HG03097 (cell line): ENCODE results near the gene SMARCD3.

Experiments used
- ATAC-seq: cut with Tn5 transposase; IDR thresholded peaks from one replicate; pipeline ENCODE4 v1.9.1; 2021; ENCODE audit not compliant: unreplicated experiment, low FRiP score

SMARCD3 gene

GRCh38 chr7:151193203-151193978, 55.1 kb downstream of the SMARCD3 start:
- ATAC-seq, result no peak

GRCh38 chr7:151192002-151192539, 56.4 kb downstream of the SMARCD3 start:
- no peak for ATAC-seq

GRCh38 chr7:151191544-151191943, 57.0 kb downstream of the SMARCD3 start:
- no peak for ATAC-seq

GRCh38 chr7:151189038-151189437, 59.5 kb downstream of the SMARCD3 start:
- ATAC-seq, result no peak
